Measurements from ENCODE around the gene NR5A2. TPM values are rescaled to one million over a fixed set of nuclear protein-coding genes. Genes with fewer than 3 reads are reported as not detected.
A peak's percentile ranks its signal among the peaks of the same experiment; 100 is the strongest.

The NR5A2 gene
- 100 to 1,000 TPM in 3 of 4 donors, 10 to 100 TPM in 1; 37.1 to 193 (median 171) TPM for total RNA-seq

DNA sequence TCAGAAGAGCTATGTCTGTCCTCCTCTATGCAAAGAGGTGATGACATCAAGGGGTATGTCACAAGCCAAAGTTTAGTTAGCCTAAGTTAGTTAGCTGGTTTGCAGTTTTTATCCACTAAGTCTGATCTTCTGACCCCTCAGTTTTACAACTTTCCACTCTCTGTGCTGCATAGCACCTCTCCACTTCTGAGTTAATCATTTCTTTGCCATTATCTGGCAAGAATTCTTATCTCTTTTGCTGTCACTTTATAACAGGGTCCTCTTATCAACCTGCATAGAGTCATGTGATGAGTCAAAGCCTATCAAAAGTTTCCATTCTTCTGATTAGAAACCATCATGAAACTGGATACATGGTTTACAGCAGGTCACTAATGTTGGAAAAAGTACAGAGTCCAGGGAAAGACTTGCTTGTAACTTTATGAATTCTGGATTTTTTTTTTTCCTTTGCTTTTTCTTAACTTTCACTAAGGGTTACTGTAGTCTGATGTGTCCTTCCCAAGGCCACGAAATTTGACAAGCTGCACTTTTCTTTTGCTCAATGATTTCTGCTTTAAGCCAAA is at the start of gene NR5A2:
TSS of gene NR5A2 (plus strand) at position 447 of the 560 bp plus-strand sequence. CDS start 138 bp downstream, outside the sequence.
- DNase-seq: no peak

GRCh38 chr1:199978408-199978940 is 49.0 kb upstream of the NR5A2 start:
- no peak for DNase-seq
- no peaks in the 10 kb centered on the region for H3K27me3 ChIP-seq
- H3K4me3 ChIP-seq: no peak overlapping the region
- TF ChIP-seq POLR2A (IDR thresholded peaks at IDR 0.05): no peak
- TF ChIP-seq, protein P1, sequence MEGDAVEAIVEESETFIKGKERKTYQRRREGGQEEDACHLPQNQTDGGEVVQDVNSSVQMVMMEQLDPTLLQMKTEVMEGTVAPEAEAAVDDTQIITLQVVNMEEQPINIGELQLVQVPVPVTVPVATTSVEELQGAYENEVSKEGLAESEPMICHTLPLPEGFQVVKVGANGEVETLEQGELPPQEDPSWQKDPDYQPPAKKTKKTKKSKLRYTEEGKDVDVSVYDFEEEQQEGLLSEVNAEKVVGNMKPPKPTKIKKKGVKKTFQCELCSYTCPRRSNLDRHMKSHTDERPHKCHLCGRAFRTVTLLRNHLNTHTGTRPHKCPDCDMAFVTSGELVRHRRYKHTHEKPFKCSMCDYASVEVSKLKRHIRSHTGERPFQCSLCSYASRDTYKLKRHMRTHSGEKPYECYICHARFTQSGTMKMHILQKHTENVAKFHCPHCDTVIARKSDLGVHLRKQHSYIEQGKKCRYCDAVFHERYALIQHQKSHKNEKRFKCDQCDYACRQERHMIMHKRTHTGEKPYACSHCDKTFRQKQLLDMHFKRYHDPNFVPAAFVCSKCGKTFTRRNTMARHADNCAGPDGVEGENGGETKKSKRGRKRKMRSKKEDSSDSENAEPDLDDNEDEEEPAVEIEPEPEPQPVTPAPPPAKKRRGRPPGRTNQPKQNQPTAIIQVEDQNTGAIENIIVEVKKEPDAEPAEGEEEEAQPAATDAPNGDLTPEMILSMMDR (IDR thresholded peaks at IDR 0.05): no peak
- H3K4me1 ChIP-seq: no peaks in the 10 kb centered on the region
- H3K36me3 ChIP-seq: no peaks in the 10 kb centered on the region
- H3K27ac ChIP-seq: no peak overlapping the region
- no peaks in the 10 kb centered on the region for H3K9me3 ChIP-seq

More for the DNA sequence above, at the start of gene NR5A2:
- Histone ChIP-seq H3K4me1 (peaks cover 0 to 4% (median 0%) of the 10 kb centered on the region in 4 donors), H3K36me3 (no peaks in the 10 kb centered on the region), H3K9me3 (no peaks in the 10 kb centered on the region), H3K4me3 (peak within 1 kb of the TSS in 3 of 4 donors; percentile 33 to 78 (median 62)), H3K27me3 (no peaks in the 10 kb centered on the region), H3K27ac (peak within 1 kb of the TSS in 3 of 4 donors; percentile 50 to 82 (median 80))
- peak; percentile 57 to 66 for TF ChIP-seq POLR2A (IDR thresholded peaks at IDR 0.05)
- TF ChIP-seq, protein P1 (IDR thresholded peaks at IDR 0.05): no peak

- no peak for DNase-seq
- H3K27me3 ChIP-seq: no peaks in the 10 kb centered on the region
- no peak overlapping the region for H3K4me3 ChIP-seq
- no peaks in the 10 kb centered on the region for H3K9me3 ChIP-seq
- H3K4me1 ChIP-seq: no peaks in the 10 kb centered on the region
- no peaks in the 10 kb centered on the region for H3K36me3 ChIP-seq
- H3K27ac ChIP-seq: no peak overlapping the region
- TF ChIP-seq POLR2A (IDR thresholded peaks at IDR 0.05): no peak
- TF ChIP-seq, protein P1 (IDR thresholded peaks at IDR 0.05): no peak
Observed at GRCh38 chr1:199979071-199979470, 48.4 kb upstream of the NR5A2 start.

DNA sequence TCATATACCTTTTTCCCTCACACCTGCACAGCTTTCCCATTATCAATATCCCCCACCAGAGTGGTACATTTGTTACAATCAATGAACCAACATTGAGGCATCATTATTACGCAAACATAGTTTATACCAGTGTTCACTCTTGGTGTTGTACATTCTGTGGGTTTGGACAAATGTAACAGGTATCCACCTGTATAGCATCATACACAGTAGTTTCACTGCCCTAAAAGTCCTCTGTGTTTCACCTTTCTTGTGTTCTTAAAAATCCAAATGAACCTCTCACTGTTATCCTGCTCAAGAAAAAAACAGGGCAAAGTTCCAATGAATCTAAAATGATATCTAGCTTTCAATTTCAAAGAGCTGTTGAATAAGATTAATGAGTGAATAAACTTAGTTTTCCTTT is 45.9 kb upstream of the NR5A2 start:
- Histone ChIP-seq H3K27ac (no peak overlapping the region), H3K9me3 (no peaks in the 10 kb centered on the region), H3K36me3 (no peaks in the 10 kb centered on the region), H3K27me3 (no peaks in the 10 kb centered on the region), H3K4me1 (no peaks in the 10 kb centered on the region), H3K4me3 (no peak overlapping the region)
- no peak for TF ChIP-seq POLR2A (IDR thresholded peaks at IDR 0.05)
- TF ChIP-seq, protein P1 (IDR thresholded peaks at IDR 0.05): no peak
- DNase-seq: no peak

DNA sequence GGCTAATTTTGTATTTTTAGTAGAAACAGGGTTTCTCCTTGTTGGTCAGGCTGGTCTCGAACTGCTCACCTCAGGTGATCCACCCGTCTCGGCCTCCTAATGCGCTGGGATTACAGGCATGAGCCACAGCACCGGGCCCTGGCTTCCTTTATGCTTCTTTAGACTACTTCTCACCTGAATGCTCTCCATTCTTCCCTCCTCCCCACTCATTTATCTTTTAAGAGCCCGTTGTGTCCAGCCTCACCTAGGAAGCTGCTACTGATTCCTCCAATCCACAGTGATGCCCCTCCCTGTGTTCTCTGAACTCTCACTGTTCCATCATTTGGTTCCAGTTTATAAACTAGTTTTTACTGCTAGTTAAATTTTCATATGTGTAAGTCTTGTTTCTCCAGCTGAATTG is 44.9 kb upstream of the NR5A2 start:
- no peak for TF ChIP-seq POLR2A (IDR thresholded peaks at IDR 0.05)
- TF ChIP-seq, protein P1 (IDR thresholded peaks at IDR 0.05): no peak

More for the DNA sequence above, 44.9 kb upstream of the NR5A2 start:
- Histone ChIP-seq H3K27me3 (no peaks in the 10 kb centered on the region), H3K36me3 (no peaks in the 10 kb centered on the region), H3K27ac (no peak overlapping the region), H3K9me3 (no peaks in the 10 kb centered on the region), H3K4me3 (no peak overlapping the region), H3K4me1 (no peaks in the 10 kb centered on the region)
- no peak for DNase-seq
